Left ventricle myocardium inferior (tissue), 1 donor: ENCODE measurements around the gene ENTPD2. TPM values are rescaled to one million over a fixed set of nuclear protein-coding genes. Genes with fewer than 3 reads are reported as not detected.

Experiments used
- DNase-seq: peaks from one replicate; pipeline ENCODE4 v3.0.0-alpha.2; 2020
- H3K27ac ChIP-seq: fragments of 200-600 bp; replicated peaks from 2 replicates; pipeline ENCODE4 v1.8.0; 2021
- H3K27me3 ChIP-seq: fragments of 200-600 bp; 2 replicates; pipeline ENCODE4 v1.8.0; 2021; ENCODE audit warnings: low read depth
- H3K36me3 ChIP-seq: fragments of 200-600 bp; 2 replicates; pipeline ENCODE4 v1.8.0; 2021
- H3K4me1 ChIP-seq: fragments of 200-600 bp; 2 replicates; pipeline ENCODE4 v1.8.0; 2021
- H3K4me3 ChIP-seq: fragments of 200-600 bp; 2 replicates; pipeline ENCODE4 v1.8.0; 2021; ENCODE audit warnings: mild to moderate bottlenecking, moderate library complexity
- H3K9me3 ChIP-seq: fragments of 200-600 bp; replicated peaks from 2 replicates; pipeline ENCODE4 v1.8.0; 2021
- CTCF ChIP-seq: fragments of 200-600 bp; IDR thresholded peaks from 2 replicates; pipeline ENCODE4 v1.8.0; 2021; ENCODE audit warnings: antibody characterized with exemption, mild to moderate bottlenecking, borderline replicate concordance
- intact Hi-C: fragments of 100-400 bp; cut with micrococcal nuclease; formaldehyde crosslinking; loops from one replicate; pipeline ENCODE4 v1.11.0; 2022
- total RNA-seq: library from RNA; stranded (reverse); fragmentation: NEBNext Ultra II Directional; extraction: Animal tissue kit (Norgen Biotek cat#: 25700); gene quantifications from one replicate; pipeline ENCODE4 v1.2.1, GENCODE V29; 2021
- donor health status: DM: no; HTN: yes; CAD: no; lungs with severe emphysema.

ENTPD2 gene
- total RNA-seq, 1 donor from 2014 or later: 1.5 TPM

- H3K4me1 ChIP-seq: peaks cover 47% of the 10 kb centered on the region
- H3K9me3 ChIP-seq: no peaks in the 10 kb centered on the region
- intact Hi-C loops: no loop called here
- no peaks in the 10 kb centered on the region for H3K36me3 ChIP-seq
- no peak for TF ChIP-seq CTCF
- no peak overlapping the region for H3K27ac ChIP-seq
- no peak overlapping the region for H3K4me3 ChIP-seq
- no peaks in the 10 kb centered on the region for H3K27me3 ChIP-seq
- DNase-seq: no peak
These were observed 23.0 kb downstream of the ENTPD2 start for GRCh38 chr9:137030538-137031527.

GRCh38 chr9:137030006-137030405 is 23.9 kb downstream of the ENTPD2 start:
- no peaks in the 10 kb centered on the region for H3K9me3 ChIP-seq
- no peak overlapping the region for H3K27ac ChIP-seq
- intact Hi-C loops: no loop called here
- no peak for TF ChIP-seq CTCF
- H3K36me3 ChIP-seq: no peaks in the 10 kb centered on the region
- no peak for DNase-seq
- peaks cover 39% of the 10 kb centered on the region for H3K4me1 ChIP-seq
- H3K27me3 ChIP-seq: no peaks in the 10 kb centered on the region
- H3K4me3 ChIP-seq: no peak overlapping the region

GRCh38 chr9:137029058-137029936 is 24.6 kb downstream of the ENTPD2 start:
- intact Hi-C loops: no loop called here
- H3K27ac ChIP-seq: peak overlapping the region; percentile 0
- TF ChIP-seq CTCF: peak; percentile 90
- H3K4me1 ChIP-seq: peaks cover 32% of the 10 kb centered on the region
- peak overlapping the region; percentile 77 for H3K4me3 ChIP-seq
- no peaks in the 10 kb centered on the region for H3K27me3 ChIP-seq
- DNase-seq: peak; percentile 86
- H3K36me3 ChIP-seq: no peaks in the 10 kb centered on the region
- no peaks in the 10 kb centered on the region for H3K9me3 ChIP-seq

- H3K9me3 ChIP-seq: no peaks in the 10 kb centered on the region
- peaks cover 31% of the 10 kb centered on the region for H3K4me1 ChIP-seq
- peak; percentile 77 for DNase-seq
- no peaks in the 10 kb centered on the region for H3K36me3 ChIP-seq
- H3K27ac ChIP-seq: peak overlapping the region; percentile 66
- intact Hi-C loops: no loop called here
- TF ChIP-seq CTCF: no peak
- no peaks in the 10 kb centered on the region for H3K27me3 ChIP-seq
- H3K4me3 ChIP-seq: peak overlapping the region; percentile 77
These were observed 25.4 kb downstream of the ENTPD2 start for GRCh38 chr9:137028263-137029057.
